Right atrium auricular region (tissue), 2 donors: ENCODE measurements around the gene MAP4. TPM values are rescaled to one million over a fixed set of nuclear protein-coding genes. Genes with fewer than 3 reads are reported as not detected.

Experiments used
- DNase-seq: peaks from one replicate; pipeline ENCODE4 v3.0.0-alpha.2; 2019; ENCODE audit warnings: low spot score
- H3K27ac ChIP-seq, 2 donors: fragments of 200-600 bp; sonication (generic); 1 replicate in 1 of 2; 2 replicates in 1 of 2; pipeline ENCODE4 v1.5.1; 2016 to 2019
- H3K27me3 ChIP-seq, 2 donors: fragments of 200-600 bp; sonication (generic); one replicate each; pipeline versions ENCODE4 v1.5.1 to v1.6.0; 2017 to 2019
- H3K36me3 ChIP-seq: fragments of 200-600 bp; sonication (generic); one replicate; pipeline ENCODE4 v1.5.1; 2016
- H3K4me1 ChIP-seq, 2 donors: fragments of 200-600 bp; sonication (generic); one replicate each; pipeline versions ENCODE4 v1.5.1 to v1.6.0; 2017 to 2019
- H3K4me3 ChIP-seq, 2 donors: fragments of 200-600 bp; sonication (generic); 1 replicate in 1 of 2; 2 replicates in 1 of 2; pipeline ENCODE4 v1.5.1; 2017 to 2019; ENCODE audit warnings: mild to moderate bottlenecking in 1 of 2, moderate library complexity in 1 of 2
- H3K9me3 ChIP-seq, 2 donors: fragments of 200-600 bp; sonication (generic); one replicate each; pipeline ENCODE4 v1.5.1; 2019
- CTCF ChIP-seq, 2 donors: fragments of 200-600 bp; sonication (generic); IDR thresholded peaks; one replicate each; pipeline ENCODE4 v1.5.1; 2019; ENCODE audit warnings: antibody characterized with exemption in 2 of 2
- total RNA-seq, 2 donors: library from RNA; depleted of rRNA; stranded (reverse); fragments of >200 nt; gene quantifications; one replicate each; pipeline ENCODE4 v1.1.0, GENCODE V29; 2016

MAP4 gene
- total RNA-seq, 2 donors from 2014 or later: 428 to 552 TPM

DNA sequence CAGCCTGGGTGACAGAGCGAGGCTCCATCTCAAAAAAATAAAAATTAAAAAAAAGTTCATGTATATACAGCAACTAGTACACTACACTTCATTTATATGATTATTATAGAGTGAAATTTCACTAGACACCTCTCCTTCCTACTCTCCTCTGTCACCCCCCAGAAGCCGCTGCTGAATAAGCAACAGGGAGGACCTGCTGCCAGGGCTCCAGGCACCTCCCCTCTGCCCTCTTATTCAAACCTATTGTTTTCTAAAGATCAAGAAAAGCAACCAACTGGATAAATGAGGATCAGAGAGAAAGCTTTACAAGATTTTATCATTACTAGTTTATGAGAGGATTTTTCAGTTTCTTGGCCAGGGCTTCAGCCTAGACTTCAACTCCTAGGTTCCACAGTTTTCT, 141.8 kb downstream of the MAP4 start:
- no peak overlapping the region for H3K4me3 ChIP-seq
- H3K9me3 ChIP-seq: no peaks in the 10 kb centered on the region
- DNase-seq: no peak
- H3K4me1 ChIP-seq: peaks cover 0 to 31% of the 10 kb centered on the region in 2 donors
- H3K36me3 ChIP-seq: peaks cover 65% of the 10 kb centered on the region
- TF ChIP-seq CTCF (IDR thresholded peaks at IDR 0.05): no peak
- no peaks in the 10 kb centered on the region for H3K27me3 ChIP-seq
- peak overlapping the region in 1 of 2 donors; percentile 17 for H3K27ac ChIP-seq

- Histone ChIP-seq H3K27ac (no peak overlapping the region), H3K27me3 (no peaks in the 10 kb centered on the region), H3K36me3 (peaks cover 81% of the 10 kb centered on the region), H3K9me3 (no peaks in the 10 kb centered on the region), H3K4me1 (peaks cover 0 to 18% of the 10 kb centered on the region in 2 donors), H3K4me3 (no peak overlapping the region)
- no peak for TF ChIP-seq CTCF (IDR thresholded peaks at IDR 0.05)
- no peak for DNase-seq
These were observed 143.3 kb downstream of the MAP4 start for GRCh38 chr3:47872916-47873315.

DNA sequence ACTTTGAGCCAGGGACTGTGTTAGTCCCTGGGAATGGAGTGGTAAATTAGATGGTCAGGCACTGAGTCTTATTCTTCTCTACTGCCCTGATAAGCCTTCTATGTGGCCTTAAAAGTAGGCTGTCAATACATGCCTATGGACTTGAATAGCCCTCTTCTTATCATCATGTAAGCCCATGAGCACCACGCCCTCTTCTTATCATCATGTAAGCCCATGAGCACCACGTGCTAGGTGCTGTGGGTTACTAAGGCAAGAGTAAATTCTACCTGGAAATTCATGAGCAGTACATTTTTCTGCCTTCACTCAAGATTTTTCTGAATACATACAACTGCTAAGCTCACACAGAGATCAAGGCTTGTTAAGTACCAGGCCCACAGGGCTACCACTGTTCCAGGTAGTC, 144.8 kb downstream of the MAP4 start:
- Histone ChIP-seq H3K4me1 (peaks cover 0 to 9% of the 10 kb centered on the region in 2 donors), H3K4me3 (no peak overlapping the region), H3K27me3 (no peaks in the 10 kb centered on the region), H3K36me3 (peaks cover 87% of the 10 kb centered on the region), H3K27ac (no peak overlapping the region), H3K9me3 (no peaks in the 10 kb centered on the region)
- no peak for TF ChIP-seq CTCF (IDR thresholded peaks at IDR 0.05)
- no peak for DNase-seq

GRCh38 chr3:47870702-47871260, 145.4 kb downstream of the MAP4 start:
- Histone ChIP-seq H3K4me3 (no peak overlapping the region), H3K27me3 (no peaks in the 10 kb centered on the region), H3K4me1 (peaks cover 0 to 8% of the 10 kb centered on the region in 2 donors), H3K36me3 (peaks cover 92% of the 10 kb centered on the region), H3K9me3 (no peaks in the 10 kb centered on the region), H3K27ac (no peak overlapping the region)
- DNase-seq: no peak
- TF ChIP-seq CTCF (IDR thresholded peaks at IDR 0.05): no peak

DNA sequence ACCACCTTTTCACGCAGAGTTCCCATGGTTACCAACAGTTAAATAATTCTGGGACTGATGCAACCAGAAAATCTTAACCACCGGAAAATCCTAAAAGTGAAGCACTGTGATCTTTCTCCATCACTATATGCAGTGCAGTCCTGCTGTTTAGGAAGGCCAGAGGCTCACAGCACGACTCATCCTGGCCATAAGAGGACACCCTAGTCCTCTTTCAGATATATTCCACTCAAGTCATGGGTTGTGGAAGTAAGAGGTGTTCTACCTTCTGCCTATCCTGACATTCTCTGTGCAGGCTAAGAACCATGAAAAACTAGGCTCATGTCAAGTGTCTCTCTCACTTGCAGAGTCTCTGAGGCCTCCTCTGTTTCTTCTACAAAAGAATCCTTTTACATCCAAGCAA, 146.1 kb downstream of the MAP4 start:
- Histone ChIP-seq H3K9me3 (no peaks in the 10 kb centered on the region), H3K27ac (no peak overlapping the region), H3K27me3 (no peaks in the 10 kb centered on the region), H3K4me3 (no peak overlapping the region), H3K4me1 (peaks cover 0 to 2% of the 10 kb centered on the region in 2 donors), H3K36me3 (peaks cover 92% of the 10 kb centered on the region)
- DNase-seq: no peak
- no peak for TF ChIP-seq CTCF (IDR thresholded peaks at IDR 0.05)

DNA sequence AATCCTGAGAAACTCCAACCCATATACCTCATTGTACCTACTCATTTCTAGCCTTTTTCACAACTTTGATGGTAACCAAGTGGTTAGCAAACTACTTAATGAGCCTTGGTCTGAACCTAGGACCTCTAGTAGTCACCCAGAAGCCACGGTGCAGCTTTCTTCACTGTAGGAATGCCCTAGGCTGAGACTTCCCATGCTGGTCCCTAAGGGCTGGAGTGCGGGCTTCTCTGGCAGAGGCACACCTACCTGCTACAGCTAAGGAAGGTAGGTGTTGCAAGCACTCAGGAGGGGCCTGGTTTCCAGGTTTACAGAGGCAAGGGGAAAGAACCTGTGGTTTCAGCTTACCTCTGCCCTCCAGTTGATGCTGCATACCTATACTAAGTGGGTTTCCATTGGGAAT, 147.9 kb downstream of the MAP4 start:
- H3K4me1 ChIP-seq: no peaks in the 10 kb centered on the region
- no peaks in the 10 kb centered on the region for H3K27me3 ChIP-seq
- no peak for DNase-seq
- peaks cover 100% of the 10 kb centered on the region for H3K36me3 ChIP-seq
- no peak overlapping the region for H3K27ac ChIP-seq
- no peak for TF ChIP-seq CTCF (IDR thresholded peaks at IDR 0.05)
- H3K9me3 ChIP-seq: no peaks in the 10 kb centered on the region
- no peak overlapping the region for H3K4me3 ChIP-seq
